NCI-H1105 treated with DMSO at 0.1 percent for 48 hours (cell line): ENCODE data around the gene SUMO1.
"Not testable (repeated sequence)": the region's sequence is repeated elsewhere in the genome, so short reads cannot be mapped to it uniquely, and the experiment has no call there.

Source experiments
- DNase-seq: peaks from one replicate; lab custom pipeline; 2025; lab: John Stamatoyannopoulos, UW

SUMO1 gene

GRCh38 chr2:202238234-202239197, at the start of gene SUMO1:
SUMO1 (minus strand) TSS chr2:202238597; CDS start chr2:202238451, 146 bp downstream.
- DNase-seq, result peak; percentile 81

DNA sequence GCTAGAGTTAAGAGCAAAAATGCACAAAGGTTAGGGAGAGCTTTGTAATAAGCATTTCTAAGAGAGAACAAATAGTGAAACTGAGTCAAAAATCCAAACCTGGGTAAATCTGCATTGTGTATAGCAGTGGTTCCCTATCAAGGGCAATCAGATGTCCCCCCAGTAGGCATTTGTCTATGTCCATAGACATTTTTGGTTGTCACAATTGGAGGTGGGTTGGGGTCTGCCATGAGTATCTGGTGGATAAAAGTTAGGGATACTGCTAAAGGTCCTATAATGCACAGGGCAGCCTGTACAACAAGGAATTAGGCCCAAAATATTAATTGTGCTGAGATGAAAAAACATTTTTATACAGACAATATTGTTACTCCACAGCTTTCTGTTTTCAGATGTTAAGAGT, 48.2 kb upstream of the SUMO1 start:
- no peak for DNase-seq

DNA sequence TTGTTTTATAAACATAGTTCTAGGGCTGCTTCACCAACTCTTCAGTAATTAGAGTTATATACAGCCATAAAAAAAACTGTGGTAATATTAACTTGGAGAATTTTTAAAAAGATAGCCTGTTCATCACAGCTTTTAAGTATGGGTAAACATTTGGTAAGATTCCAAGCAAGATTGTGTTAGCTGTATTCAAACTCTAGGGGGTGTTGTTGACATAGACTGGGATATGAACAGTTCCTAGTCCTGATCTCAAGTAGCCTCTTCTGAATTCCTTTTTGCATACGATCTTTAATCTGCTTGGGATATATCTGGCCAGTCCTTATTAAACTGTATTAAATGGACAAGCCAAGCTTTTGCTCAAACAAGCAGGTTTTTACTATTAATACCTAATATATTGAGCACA, 40.5 kb upstream of the SUMO1 start:
- peak; percentile 48 for DNase-seq

DNA sequence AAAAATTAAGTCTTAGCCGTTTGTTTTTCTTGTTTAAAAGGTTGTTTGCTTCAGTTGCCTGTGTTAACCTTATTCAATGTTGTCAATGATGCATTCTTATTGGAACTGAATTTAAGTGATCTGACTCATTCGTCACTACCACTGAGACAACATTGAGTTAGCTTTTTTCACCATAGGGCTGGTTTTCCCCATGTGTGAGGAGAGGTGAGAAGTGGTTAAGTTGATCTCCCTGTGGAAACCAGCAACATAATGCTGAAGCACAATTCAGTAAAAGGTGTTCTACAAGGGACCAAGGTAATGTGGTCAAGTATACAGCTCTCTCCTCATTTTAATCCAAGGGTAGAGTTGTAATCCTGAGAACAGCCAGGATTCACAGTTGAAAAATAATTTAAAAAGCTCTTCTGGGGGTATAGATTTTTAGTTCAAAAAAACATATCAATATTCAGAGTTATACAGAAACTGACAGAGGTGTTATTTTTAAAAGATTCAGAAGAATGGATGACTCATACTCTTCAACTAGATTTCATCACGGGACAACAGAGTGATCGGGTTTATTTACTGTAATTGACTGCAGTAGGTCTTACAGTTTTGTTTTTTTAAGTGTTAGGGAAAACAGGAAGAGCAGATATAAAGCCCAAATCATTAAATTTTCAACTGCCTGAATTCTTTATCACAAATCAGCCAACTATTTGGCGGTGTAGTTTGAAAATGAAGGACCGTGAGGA, 39.8 kb upstream of the SUMO1 start:
- no peak for DNase-seq

GRCh38 chr2:202276078-202276720, 37.8 kb upstream of the SUMO1 start:
- DNase-seq, result not testable (repeated sequence)

DNA sequence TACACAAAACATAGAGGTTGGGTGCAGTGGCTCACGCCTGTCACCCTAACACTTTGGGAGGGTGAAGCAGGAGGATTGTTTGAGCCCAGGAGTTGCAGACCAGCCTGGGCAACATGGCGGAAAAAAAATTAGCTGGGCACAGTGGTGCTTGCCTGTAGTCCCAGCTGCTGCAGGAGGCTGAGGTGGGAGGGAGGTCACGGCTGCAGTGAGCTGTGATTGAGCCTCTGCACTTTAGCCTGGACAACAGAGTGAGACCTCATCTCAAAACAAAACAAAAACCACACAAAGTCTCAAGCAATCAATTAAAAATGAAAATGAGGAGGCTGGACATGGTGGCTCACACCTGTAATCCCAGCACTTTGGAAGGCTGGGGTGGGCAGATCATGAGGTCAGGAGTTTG, 32.1 kb upstream of the SUMO1 start:
- DNase-seq, result no peak

DNA sequence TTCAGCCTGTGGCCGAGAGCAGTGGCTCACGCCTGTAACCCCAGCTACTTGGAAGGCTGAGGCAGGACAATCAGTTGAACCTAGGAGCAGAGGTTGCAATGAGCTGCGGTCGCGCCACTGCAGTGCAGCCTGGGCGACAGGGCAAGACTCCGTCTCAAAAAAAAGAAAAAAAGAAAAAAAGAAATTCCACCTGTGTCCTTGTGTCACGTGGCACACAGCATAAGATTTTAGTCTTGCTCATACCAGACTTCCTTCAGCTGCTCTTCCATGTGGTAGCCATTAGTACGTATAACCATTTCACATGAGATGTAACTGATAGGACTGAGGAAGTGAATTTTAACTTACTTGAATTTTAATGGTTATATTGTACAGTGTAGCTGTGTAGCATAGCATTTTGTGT, 31.2 kb upstream of the SUMO1 start:
- DNase-seq, result no peak

- no peak for DNase-seq
Measured at GRCh38 chr2:202267495-202267894, 29.1 kb upstream of the SUMO1 start.

GRCh38 chr2:202265467-202266277, 27.3 kb upstream of the SUMO1 start, which contains the start of gene NOP58:
NOP58 (plus strand) TSS chr2:202265763; CDS start chr2:202265942, 179 bp downstream.
- peak; percentile 90 for DNase-seq

DNA sequence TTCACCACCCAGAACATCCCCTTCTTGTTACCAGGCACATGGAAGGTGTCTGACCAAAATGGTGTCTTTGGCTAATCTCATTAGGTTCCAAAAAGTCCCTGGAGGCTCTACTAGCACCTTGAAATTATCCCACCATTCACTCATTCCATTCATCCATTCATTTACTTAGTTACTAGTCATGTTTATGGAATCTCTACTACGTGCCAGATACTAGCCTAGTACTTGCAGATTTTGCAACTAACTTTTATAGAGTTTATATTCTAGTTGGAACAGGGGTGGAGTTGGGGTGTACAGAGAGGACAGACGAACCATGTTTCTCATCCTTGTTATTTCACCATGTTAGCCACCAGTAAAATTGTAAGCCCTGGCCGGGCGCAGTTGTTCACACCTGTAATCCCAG, 23.1 kb upstream of the SUMO1 start:
- DNase-seq, result no peak

- DNase-seq, result no peak
Measured at GRCh38 chr2:202251494-202251893, 13.1 kb upstream of the SUMO1 start.

- no peak for DNase-seq
Measured at GRCh38 chr2:202249521-202250253, 11.3 kb upstream of the SUMO1 start.

GRCh38 chr2:202247710-202248109, 9.3 kb upstream of the SUMO1 start:
- not testable (repeated sequence) for DNase-seq

- DNase-seq, result peak; percentile 10
Measured at GRCh38 chr2:202237787-202238233, 587 bp downstream of the SUMO1 start.

DNA sequence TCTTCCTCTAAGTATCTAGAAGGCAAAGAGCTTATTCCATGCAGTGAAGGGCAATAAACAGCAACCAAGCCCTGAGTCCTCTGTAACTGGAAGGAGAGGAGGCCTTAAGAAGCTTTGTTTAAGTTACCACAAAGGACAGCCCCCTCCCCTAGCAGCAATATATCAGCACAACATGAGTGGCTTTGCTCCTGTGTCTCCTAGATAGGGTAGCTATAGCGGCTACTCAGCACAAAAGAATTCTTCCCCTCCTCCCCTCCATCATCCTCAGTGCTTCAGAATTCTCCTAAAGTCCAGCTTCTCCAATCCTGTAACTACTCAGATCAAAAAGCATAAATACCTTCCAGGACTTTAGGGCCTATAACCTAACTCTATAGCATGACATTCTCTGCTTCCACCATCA, 16.5 kb downstream of the SUMO1 start:
- no peak for DNase-seq

GRCh38 chr2:202215179-202215578, 23.2 kb downstream of the SUMO1 start:
- no peak for DNase-seq

DNA sequence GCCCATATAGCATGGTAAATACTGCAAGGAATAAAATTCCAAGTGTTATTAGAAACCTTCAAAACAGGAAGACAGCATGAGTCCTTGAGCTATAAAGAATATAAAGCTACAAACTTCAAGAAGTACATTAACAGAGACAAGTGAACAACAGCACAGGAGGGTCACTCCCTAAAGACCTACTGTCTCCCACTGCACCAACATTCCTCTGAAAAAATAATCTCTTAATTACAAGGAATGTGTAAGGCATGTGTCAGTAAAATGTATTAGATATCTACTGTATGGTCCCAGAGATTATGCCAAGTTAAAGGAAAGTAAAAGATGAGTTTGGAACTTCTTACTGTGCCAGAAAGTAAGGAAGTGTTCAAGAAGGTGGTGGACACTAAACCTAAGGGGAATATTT, 29.9 kb downstream of the SUMO1 start:
- DNase-seq, result no peak

DNA sequence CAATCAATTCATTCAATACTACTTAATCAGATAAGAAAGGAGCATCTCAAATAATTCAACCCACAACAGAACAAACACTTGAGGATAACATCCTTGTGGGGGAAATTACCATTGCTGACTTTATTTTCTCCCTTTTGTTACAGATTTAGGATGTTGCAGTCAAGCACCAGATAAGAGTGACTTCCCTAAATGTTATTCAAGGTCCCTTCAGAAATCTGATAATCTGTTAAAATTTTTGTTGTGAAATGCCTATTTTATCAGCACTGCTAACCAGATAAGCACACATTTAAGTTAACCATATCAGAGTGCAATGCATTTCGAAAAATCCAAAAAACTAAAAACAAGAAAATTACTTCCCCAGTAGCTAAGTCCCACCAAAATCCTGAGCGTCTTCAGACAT, 33.5 kb downstream of the SUMO1 start:
- no peak for DNase-seq

- no peak for DNase-seq
Measured at GRCh38 chr2:202203348-202203747, 35.0 kb downstream of the SUMO1 start.

DNA sequence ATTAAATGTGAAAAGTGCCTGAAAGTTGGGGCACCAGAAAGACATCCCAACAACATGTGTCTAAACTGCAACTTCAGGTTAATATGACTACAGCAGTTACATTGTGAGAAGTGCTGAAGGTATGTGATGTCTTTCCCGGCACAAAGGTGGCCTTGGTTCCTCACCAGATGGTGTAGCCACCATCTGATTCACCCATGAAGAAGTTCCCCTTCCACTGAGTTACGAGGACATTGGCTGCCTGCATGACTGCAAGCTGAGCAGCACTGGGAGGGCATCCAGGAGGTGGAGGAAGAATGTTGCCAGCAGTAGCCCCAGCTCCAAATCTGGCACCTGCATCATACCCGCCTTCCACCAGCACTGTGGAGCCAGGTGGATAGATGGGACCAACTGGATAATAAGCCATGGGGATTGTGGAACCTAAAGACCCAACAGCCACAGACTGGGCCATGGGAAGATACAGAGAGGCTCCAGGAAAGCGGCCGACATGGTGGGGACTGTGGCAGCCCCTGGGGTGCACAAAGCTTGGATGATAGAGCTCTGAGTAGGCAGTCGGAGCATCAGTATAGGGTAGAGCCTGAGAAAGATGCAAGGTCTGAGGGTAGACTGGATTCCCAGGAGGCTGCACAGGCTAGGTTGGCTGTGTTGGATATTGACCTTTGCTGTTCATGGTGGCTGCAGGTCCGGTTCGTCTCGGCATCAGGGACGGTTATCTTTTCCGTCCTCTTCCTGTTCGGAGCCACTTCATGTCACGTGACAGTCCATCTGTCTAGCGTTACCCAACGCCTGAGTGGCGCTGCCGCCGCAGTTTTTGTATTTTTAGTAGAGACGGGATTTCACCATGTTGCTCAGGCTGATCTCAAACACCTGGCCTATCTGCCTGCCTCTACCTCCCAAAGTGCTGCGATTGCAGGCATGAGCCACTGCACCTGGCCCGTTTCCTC, 36.9 kb downstream of the SUMO1 start:
- no peak for DNase-seq
